Measurements from ENCODE around the gene MAPK8IP3.
"Not testable (repeated sequence)": the region's sequence is repeated elsewhere in the genome, so short reads cannot be mapped to it uniquely, and the experiment has no call there.

The MAPK8IP3 gene

GRCh38 chr16:1786242-1787055 is 80.5 kb downstream of the MAPK8IP3 start:
- no peak for DNase-seq (ENCODE audit: low spot score)

GRCh38 chr16:1787056-1787321 is 81.0 kb downstream of the MAPK8IP3 start:
- no peak for DNase-seq (ENCODE audit: low spot score)

GRCh38 chr16:1787322-1788094 is 81.5 kb downstream of the MAPK8IP3 start:
- DNase-seq (ENCODE audit: low spot score) = no peak

GRCh38 chr16:1788095-1788707 is 82.2 kb downstream of the MAPK8IP3 start:
- DNase-seq (ENCODE audit: low spot score) = no peak

GRCh38 chr16:1788708-1789100 is 82.7 kb downstream of the MAPK8IP3 start:
- DNase-seq (ENCODE audit: low spot score) = no peak

- DNase-seq (ENCODE audit: low spot score) = no peak
Measured at GRCh38 chr16:1789643-1790045, 83.6 kb downstream of the MAPK8IP3 start.

- DNase-seq (ENCODE audit: low spot score) = no peak
Measured at GRCh38 chr16:1790261-1790610, 84.2 kb downstream of the MAPK8IP3 start.

- no peak for DNase-seq (ENCODE audit: low spot score)
Measured at GRCh38 chr16:1790611-1791255, 84.7 kb downstream of the MAPK8IP3 start.

- no peak for DNase-seq (ENCODE audit: low spot score)
Measured at GRCh38 chr16:1791256-1791942, 85.4 kb downstream of the MAPK8IP3 start.

GRCh38 chr16:1791943-1792812 is 86.2 kb downstream of the MAPK8IP3 start:
- no peak for DNase-seq (ENCODE audit: low spot score)

- no peak for DNase-seq (ENCODE audit: low spot score)
Measured at GRCh38 chr16:1792836-1793577, 87.0 kb downstream of the MAPK8IP3 start.

GRCh38 chr16:1793578-1794220 is 87.7 kb downstream of the MAPK8IP3 start, which contains the start of gene IGFALS:
Gene IGFALS (minus strand): TSS chr16:1793705. CDS start chr16:1793652, 53 bp downstream.
- DNase-seq (ENCODE audit: low spot score) = no peak

GRCh38 chr16:1794221-1794871 is 88.4 kb downstream of the MAPK8IP3 start:
- no peak for DNase-seq (ENCODE audit: low spot score)

GRCh38 chr16:1794908-1795666 is 89.1 kb downstream of the MAPK8IP3 start:
- DNase-seq (ENCODE audit: low spot score) = no peak

- DNase-seq (ENCODE audit: low spot score) = not testable (repeated sequence)
Measured at GRCh38 chr16:1799263-1799662, 93.3 kb downstream of the MAPK8IP3 start.

- peak; percentile 86 for DNase-seq (ENCODE audit: low spot score)
Measured at GRCh38 chr16:1800701-1801100, 94.7 kb downstream of the MAPK8IP3 start.

- no peak for DNase-seq (ENCODE audit: low spot score)
Measured at GRCh38 chr16:1807626-1808025, 101.6 kb downstream of the MAPK8IP3 start.

- DNase-seq (ENCODE audit: low spot score) = no peak
Measured at GRCh38 chr16:1808691-1809090, 102.7 kb downstream of the MAPK8IP3 start.
